Retinal pigment epithelial cell (primary cell): ENCODE data around the gene SEZ6.

Experiments used
- DNase-seq: peaks from one replicate; pipeline ENCODE4 v3.0.0-alpha.2; 2010; ENCODE audit warnings: low read depth
- H3K4me3 ChIP-seq: 2 replicates; pipeline ENCODE4 v1.5.1; 2011; ENCODE audit warnings: mild to moderate bottlenecking, low read length, control low read depth, moderate library complexity
- CTCF ChIP-seq: conservative IDR thresholded peaks from 2 replicates; pipeline ENCODE4 v1.5.1; 2011; ENCODE audit warnings: low read depth, low read length, control low read depth, inconsistent platforms

SEZ6 gene

GRCh38 chr17:29021226-29021625, 15.4 kb upstream of the SEZ6 start:
- TF ChIP-seq CTCF = no peak
- H3K4me3 ChIP-seq = no peak overlapping the region
- no peak for DNase-seq

- no peak for DNase-seq
- no peak overlapping the region for H3K4me3 ChIP-seq
- no peak for TF ChIP-seq CTCF
Observed at GRCh38 chr17:29020576-29020975, 14.7 kb upstream of the SEZ6 start.

GRCh38 chr17:29019475-29020181, 13.8 kb upstream of the SEZ6 start:
- H3K4me3 ChIP-seq = no peak overlapping the region
- no peak for DNase-seq
- no peak for TF ChIP-seq CTCF

- DNase-seq = no peak
- no peak for TF ChIP-seq CTCF
- H3K4me3 ChIP-seq = no peak overlapping the region
Observed at GRCh38 chr17:29018788-29019474, 13.1 kb upstream of the SEZ6 start.

GRCh38 chr17:29016345-29017210, 10.7 kb upstream of the SEZ6 start:
- H3K4me3 ChIP-seq = no peak overlapping the region
- DNase-seq = no peak
- TF ChIP-seq CTCF = no peak

GRCh38 chr17:29014716-29015115, 8.9 kb upstream of the SEZ6 start:
- DNase-seq = no peak
- TF ChIP-seq CTCF = no peak
- H3K4me3 ChIP-seq = no peak overlapping the region
